GM21723 (cell line): ENCODE measurements around the gene EYA2.
"Not testable (repeated sequence)": the region's sequence is repeated elsewhere in the genome, so short reads cannot be mapped to it uniquely, and the experiment has no call there.

Experiments used
- ATAC-seq: cut with Tn5 transposase; IDR thresholded peaks from one replicate; pipeline ENCODE4 v1.9.1; 2021; ENCODE audit warnings: mild to moderate bottlenecking, moderate library complexity; ENCODE audit not compliant: unreplicated experiment

Gene EYA2

DNA sequence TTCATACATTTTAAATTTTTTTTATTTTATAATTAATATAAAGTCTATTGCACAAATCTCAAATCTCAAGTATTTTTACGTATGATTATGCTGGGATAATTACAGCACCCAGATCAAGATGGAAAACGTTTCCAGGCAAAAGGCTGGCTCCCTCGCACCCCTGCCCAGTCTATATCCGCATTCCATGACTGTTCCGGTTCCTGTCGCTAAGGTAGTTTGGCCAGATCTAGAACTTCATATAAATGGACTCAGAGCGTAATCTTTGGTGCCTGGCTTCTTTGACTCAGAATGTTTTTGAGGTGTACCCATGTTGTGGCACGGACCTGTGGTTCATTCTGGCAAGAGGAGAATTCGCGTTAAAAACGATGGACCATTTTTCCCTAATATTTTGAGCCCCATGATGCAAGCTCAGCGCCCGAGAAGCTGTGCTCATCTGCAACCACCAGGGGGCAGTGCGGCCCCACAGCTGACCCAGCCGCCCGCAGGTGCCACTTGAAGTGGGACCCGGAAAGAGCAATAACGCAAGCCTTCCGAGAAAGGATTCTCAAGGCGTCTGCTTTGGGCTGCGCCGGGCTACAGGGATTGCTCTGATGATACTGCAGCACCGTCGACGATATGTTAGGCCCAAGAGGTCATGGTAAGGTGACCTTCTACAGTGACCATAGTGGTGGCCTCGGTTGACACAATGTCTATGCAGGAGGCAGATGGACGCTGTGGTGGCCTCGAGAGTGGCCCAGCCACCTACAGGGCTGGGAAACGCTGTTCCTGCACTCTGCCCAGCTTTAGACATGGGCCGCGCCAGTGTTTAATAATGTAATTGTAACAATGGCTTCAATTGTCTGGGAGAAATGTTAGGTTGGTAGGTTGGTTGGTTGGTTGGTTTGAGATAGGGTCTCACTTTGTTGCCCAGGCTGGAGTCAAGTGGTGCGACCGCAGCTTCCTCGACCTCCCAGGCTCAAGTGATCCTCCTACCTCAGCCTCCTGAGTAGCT is 301.7 kb downstream of the EYA2 start:
- ATAC-seq = no peak

DNA sequence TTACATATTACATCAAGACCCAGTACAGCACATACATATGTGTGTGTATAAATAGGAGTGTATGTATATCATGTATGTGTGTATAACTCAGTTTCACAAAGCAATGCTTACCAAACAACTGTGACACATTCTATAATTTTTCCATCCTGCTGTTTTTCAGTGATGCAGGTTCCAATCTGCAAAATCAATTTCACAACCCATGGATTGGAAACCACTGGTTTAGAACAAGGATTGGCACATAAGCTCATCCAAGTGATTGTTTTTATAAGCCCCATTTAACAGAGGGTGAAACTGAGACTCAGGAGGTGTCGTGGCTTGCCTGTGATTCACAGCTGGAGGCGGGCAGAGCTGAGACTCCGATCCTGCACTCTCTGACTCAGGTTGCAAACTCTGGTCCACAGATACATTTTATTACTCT is 303.6 kb downstream of the EYA2 start:
- no peak for ATAC-seq

DNA sequence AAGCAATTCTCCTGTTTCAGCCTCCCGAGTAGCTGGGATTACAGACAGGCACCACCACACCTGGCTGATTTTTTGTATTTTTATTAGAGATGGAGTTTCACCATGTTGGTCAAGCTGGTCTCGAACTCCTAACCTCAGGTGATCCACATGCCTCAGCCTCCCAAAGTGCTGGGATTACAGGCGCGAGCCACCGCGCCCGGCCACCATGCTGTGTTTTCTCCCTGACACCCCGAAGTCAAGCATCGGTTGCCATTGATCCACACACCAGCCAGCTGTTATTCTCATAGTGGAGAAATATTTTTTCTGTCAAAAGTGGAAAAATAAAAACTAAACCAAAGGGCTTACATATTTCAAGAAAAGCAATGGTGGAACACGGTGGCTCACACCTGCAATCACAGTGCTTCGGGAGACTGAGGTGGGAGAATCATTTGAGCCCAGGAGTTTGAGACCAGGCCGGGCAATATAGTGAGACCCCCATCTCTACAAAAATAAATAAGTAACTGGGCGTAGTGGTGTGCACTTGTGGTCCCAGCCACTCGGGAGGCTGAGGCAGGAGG is 304.4 kb downstream of the EYA2 start:
- ATAC-seq = no peak

DNA sequence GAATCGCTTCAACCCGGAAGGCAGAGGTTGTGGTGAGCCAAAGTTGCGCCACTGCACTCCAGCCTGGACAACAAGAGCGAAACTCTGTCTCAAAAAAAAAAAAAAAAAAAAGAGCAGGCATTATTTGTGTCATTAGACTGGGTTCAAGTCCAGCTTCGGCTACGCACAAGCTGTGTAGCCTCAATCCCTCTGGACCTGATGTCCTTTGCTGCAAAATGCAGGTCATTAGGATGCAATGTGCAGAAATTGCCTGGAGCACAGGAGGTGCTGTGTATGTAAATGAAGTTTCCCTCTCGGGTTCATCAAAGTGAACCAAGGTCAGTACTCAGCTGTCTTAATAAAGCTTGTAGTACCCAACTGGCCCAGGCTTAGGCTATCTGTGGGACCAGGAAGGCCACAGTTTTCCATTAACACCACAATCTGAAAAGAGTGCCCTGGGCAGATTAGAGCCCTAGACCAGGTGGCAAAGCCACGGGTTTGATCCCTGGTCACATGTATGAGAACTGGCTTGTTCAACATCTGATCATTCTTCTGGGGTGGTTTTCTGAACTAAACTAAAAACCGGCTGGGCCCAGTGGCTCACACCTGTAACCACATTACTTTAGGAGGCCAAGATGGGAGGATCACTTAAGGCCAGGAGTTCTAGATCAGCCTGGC is 306.6 kb downstream of the EYA2 start:
- no peak for ATAC-seq

DNA sequence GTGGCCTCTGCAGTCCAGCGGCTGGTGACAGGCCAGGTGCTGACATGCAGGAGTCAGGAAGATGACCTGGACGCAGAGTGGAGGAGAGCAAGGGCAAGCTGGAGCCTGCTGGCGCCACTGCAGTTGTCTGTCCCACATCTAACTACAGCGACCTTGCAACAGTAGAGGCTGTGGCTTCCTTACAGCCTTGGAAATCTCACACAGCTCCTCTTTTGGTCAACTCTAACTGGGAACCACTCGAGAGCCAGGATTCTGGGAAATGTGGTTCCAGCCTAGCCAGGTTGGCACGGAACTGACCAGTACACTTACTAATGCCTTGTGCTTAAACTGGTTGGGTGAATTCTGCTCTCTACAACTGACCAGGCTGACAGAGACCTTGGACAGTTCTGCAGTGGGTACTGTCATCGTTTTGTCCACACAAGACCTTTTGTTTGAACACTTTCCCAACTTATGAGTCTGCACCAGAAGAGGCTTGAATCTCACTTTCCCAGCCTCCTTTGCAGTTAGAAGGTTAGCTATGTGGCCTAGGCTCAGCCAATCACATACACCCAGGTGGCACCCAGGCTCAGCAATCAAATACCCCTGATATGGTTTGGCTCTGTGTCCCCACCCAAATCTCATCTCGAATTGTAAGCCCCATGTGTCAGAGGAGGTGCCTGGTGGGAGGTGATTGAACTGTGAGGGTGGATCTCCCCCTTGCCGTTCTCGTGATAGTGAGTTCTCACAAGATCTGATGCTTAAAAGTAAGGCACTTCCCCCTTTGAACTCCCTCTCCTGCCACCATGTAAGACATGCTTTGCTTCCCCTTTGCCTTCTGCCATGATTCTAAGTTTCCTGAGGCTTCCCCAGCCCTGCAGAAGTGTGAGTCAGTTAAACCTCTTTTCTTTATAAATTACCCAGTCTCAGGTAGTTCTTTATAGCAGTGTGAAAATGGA is 308.4 kb downstream of the EYA2 start:
- ATAC-seq = no peak

DNA sequence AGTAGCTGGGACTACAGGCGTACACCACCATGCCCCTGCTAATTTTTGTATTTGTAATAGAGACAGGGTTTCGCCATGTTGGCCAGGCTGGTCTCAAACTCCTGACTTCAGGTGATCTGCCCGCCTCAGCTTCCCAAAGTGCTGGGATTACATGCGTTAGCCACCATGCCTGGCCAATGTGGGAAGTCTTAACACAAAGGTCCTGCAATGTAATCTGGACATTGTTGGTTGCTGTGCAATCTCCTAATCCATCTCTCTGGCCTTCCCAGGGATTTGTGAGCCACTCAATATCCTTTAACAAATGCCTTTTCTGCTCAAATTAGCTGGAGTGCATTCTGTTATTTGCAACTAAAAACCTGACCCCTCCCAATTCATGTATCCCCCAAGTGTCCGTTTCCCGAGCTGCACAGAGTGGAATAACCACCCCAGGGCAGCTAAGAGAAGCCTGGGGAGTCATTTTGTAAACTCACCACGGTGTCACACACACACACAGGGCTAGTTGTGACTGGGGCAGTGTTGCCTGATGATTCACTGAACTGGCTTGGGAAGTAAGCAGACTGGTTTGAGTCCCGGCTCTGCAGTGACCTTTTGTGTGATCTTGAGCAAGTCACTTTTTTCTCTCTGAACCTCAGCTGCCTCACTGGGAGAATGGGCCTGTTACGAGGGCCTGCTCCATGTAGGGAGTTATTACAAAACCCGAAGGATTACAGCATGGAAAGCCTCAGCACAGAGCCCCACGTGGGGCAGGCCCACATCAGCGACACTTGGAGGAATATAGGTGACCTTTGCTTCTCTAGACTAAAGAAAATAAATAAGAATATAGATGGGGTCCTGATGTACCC is 309.6 kb downstream of the EYA2 start:
- no peak for ATAC-seq

DNA sequence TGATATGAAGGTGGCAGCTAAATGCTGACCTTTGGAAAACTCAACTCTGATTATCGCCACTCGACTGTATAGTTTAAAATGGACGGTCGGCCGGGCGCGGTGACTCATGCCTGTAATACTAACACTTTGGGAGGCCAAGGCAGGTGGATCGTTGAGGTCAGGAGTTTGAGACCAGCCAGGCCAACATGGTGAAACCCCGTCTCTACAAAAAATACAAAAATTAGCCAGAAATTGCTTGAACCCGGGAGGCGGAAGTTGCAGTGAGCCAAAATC is 310.1 kb downstream of the EYA2 start:
- ATAC-seq = not testable (repeated sequence)

DNA sequence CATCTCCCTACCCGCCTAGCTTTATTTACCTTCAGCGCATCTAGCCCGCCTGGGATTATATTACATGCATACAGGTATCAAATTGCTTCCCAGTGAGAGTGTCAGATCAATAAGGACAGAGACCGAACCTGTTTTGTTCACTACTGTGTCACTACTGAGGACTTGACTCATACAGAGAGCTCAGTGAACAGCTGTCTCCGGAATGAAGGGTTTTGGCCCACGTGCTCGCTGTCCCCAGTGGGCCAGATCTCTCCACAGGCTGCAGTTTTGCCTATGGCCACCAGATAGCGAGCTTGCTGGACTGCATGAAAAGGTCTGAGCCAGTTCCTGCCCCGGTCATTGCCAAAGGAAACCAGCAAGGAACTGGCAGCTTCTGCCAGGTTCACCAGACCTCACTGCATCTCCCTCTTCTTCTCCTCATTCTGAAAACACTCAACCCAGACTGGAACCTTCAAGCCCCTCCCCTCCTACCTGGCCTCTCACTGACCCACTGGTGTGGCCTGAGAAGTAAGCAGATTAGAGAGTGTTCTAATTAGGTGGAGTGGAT is 311.0 kb downstream of the EYA2 start:
- no peak for ATAC-seq

DNA sequence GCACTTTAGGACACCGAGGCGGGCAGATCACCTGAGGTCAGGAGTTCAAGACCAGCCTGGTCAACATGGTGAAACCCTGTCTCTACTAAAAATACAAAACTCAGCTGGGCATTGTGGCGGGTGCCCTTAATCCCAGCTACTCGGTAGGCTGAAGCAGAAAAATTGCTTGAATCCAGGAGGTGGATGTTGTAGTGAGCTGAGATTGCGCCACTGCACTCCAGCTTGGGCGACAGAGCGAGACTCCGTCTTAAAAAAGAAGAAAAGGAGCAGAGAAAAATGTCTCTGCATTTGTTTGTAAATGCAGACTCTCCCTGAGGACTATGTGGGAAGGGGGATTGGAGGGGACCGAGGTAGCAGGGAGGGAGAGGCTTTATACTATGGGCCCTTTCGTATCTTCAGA is 311.9 kb downstream of the EYA2 start:
- not testable (repeated sequence) for ATAC-seq

DNA sequence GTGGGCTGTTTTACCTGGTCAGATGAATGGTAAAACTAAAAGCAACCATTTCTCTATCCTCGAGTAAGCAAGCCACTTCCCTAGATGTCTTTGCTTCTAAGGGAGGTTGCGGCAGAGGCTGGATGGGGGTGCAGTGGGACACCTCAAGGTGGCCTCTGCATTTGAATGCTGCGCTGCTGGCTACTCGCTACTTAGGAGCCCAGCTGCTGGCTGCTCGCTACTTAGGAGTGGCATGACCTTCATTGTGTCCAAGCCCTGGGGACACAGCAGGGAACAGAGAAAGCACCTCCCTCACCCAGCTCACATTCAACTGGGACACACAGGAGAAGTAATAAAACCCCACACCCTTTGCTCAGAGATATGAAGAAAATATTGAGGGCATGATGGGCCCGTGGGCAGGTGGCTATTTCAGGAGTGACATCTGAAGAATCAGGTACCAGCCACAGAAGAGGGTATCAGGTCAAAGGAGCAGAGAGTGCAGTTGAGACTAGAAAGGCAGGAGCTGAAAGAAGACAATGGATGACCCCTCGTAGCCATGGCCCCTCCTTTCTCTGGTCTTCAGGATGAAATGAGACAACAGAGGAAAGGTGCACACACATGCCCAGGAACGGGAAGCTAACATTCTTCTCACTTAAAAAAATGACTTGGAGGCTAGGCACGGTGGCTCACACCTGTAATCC is 312.5 kb downstream of the EYA2 start:
- no peak for ATAC-seq

DNA sequence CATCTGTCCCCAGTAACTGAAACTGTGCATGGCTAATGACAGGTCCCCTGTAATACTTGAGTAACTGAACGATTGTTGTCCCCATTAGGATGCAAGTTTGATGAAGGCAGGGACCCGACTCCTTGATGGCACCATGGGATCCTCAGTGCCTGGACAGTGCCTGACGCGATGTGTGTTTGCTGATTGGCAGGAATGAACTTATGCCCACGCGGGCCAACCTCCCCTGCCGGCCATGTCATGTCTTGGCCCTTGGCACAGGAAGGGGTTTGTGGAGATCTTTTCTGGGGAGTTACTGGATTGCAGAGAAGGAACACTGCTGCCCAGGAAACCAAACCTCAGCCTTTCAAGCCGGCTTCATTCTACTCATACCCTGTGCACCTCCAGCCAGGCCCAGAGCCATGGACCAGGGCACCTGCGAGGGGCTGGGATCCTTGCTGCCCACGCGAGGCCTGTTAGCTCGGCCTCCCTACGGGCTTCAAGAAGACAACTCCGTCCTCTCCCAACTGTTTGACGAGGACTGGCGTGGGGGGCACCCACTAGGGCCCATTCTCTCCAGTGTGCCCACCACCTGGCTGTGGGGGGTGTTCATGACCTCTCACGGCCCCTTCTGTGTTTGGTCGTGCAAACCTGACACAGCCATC is 314.0 kb downstream of the EYA2 start:
- no peak for ATAC-seq

DNA sequence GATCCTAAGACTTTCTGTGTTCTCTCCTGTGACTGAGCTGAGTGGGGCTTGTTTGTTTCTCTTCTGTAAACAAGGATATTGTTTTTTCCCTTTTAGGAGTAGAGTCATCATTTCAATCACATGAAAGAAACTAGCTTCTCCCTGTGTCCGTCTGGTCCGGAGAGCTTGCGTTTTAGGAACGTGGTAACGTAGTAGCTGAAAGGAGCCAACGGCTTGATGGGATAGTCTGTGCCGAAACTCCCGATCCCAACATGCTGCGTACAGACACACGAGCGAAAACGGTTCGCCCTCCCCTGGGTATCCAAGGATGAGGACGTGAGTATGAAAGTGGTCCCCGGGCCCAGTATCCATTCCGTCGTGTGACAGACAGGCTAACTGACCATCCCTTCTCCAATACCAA is 315.3 kb downstream of the EYA2 start:
- no peak for ATAC-seq

DNA sequence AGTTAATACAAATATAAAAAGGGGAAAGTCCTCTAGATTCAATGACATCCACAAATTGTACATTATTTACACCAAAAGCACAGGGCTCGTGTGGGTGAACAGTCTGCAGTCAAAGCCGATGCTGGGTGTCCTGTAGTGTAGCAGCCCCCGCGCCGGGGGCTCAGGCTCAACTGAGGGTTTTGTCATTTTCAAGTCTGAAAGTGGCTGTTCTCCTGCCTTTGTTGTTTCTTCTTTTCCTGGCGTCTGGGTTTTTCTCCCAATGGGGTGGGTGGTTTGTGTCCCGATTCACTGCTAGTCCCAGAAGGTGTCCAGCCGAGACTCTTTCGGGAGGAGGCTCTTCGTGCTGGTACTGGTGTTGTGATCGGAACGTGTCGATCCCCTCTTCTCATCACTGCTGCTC is 315.8 kb downstream of the EYA2 start:
- no peak for ATAC-seq

DNA sequence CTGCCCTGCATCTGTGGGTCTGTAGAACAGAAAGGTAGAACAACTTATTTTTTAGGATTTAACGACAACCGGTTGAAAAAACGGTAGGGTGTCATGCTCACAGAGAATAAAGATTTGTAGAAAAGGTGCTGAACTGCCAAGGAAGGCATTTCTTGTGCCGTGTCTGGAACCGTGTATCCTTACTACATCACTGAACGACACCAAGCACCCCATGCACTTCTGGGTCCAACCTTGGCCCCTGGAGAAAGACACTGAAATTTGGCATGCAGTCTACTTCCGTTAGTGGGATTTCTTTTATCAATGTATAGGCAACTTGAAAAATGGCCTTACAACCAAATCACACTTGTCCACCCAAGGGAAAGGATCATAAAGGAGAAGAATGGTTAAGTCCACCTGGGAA is 316.4 kb downstream of the EYA2 start:
- no peak for ATAC-seq

DNA sequence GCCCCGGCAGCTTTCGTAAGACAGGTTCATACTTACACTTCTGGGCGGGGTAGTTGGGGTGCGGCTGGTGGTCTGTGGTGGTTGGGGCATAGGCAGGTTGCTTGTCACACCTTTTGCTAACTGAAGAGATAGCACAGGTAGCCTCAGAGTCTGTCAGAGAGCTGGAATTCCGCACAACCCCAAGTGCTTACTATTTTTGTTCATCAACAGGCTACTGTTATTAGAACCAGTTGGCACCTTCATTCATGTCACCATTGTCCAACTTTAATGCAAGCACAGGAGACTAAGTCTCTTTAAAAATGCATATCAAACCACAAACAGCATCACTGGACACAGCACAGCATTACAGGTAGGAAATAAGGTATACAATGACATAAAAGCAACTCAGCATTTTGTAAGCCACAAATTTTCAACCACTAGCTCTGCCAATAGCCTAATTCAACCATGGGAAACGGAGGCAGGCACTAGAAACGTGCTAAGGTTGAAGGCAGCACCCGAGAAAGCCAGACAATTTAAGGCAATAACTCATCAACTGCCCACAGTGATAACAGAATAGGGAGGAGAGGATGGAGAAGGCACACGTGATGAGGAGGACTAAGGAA is 318.1 kb downstream of the EYA2 start:
- no peak for ATAC-seq

DNA sequence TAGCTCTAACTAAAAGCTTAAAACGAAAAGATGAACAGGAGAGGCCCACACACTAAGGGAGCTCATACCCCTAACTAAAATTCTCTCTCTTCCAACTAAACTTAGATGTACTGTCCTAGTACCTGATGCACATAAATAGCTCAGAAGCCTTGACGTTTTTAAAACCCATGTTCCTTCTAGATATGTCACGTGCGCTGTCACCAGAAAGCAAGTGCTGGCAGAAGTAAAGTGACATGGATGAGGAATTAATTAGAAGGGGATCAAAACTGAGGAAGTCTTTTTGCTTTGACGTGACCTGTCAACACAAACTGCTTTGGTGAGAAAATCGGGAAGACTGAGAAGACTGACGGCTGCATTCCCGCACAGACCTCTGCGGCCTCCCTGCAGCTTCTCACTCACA is 319.3 kb downstream of the EYA2 start:
- no peak for ATAC-seq

DNA sequence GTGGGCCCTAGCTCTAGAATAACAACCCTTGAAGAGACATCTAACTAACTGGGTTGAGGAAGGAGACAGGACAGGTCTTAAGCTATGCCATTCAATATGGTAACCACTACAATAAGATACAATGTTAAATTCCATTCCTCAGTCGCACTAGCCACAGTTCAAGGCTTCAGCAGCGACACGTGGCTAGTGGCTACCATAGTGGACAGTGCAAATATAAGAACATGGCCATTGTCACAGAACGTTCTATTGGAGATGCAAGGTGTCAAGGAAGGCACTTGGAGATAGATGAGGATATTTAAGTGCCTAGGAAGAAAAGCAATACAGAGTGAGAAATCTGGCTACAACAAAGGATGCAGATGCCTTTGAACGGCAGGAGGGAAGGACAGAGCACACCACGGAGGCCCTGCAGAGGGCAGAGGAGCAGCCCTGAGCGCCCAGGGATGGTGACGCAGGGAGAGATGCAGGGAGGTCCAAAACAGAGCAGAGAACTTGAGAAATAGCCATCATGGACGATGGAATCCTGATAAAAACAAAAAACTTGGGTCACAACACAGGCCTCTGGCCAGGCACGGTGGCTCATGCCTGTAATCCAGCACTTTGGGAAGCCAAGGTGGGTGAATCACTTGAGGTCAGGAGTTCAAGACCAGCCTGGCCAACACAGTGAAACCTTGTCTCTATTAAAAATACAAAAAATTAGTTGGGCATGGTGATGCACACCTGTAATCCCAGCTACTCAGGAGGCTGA is 321.2 kb downstream of the EYA2 start:
- ATAC-seq = no peak
